ENCODE results near the gene TCF25.
A peak's percentile ranks its signal among the peaks of the same experiment; 100 is the strongest.

The TCF25 gene

DNA sequence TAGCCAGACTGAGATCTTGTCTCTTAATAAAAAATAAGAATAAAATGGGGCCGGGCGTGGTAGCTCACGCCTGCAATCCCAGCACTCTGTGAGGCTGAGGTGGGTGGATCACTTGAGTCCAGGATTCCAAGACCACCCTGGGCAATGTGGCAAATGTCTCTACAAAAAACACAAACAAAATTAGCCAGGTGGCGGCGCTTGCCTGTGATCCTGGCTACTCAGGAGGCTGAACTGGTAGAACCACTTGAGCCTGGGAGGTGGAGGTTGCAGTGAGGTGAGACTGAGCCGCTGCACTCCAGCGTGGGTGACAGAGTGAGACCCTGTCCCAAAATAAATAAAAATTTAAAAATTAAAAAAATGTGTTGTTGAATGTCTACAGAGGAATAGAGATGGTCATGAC lies 72.3 kb downstream of the TCF25 start:
- Mint-ChIP-seq H3K27me3 (peaks cover 23% of the 10 kb centered on the region), H3K4me3 (no peak overlapping the region), H3K36me3 (ENCODE audit: low read depth) (no peaks in the 10 kb centered on the region), H3K9me3 (no peaks in the 10 kb centered on the region), H3K27ac (no peak overlapping the region), H3K4me1 (ENCODE audit: low read depth) (peaks cover 26% of the 10 kb centered on the region)

DNA sequence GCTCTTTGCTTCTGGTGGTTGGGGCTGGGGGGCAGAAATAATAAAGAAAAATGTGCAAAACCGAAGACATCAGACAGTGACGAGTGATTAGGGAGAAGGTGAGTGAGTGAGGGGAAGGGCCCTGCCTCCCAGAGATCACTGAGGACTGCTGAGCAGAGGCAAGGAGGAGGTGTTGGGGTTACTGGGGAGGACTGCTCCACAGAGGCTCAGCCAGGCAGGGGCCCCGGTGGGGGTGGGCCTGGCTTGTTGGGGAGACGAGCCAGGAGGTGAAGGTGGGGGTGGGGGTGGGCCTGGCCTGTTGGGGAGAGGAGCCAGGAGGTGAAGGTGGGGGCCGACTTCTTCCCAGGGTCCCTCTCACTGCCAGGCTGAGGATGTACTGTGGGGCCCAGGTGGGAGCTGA lies 73.1 kb downstream of the TCF25 start:
- Mint-ChIP-seq H3K9me3 (no peaks in the 10 kb centered on the region), H3K4me1 (ENCODE audit: low read depth) (peaks cover 26% of the 10 kb centered on the region), H3K27ac (no peak overlapping the region), H3K4me3 (no peak overlapping the region), H3K27me3 (peaks cover 21% of the 10 kb centered on the region), H3K36me3 (ENCODE audit: low read depth) (no peaks in the 10 kb centered on the region)

- Mint-ChIP-seq H3K27ac (peak overlapping the region; percentile 31), H3K36me3 (ENCODE audit: low read depth) (no peaks in the 10 kb centered on the region), H3K27me3 (peaks cover 13% of the 10 kb centered on the region), H3K9me3 (no peaks in the 10 kb centered on the region), H3K4me1 (ENCODE audit: low read depth) (peaks cover 37% of the 10 kb centered on the region), H3K4me3 (peak overlapping the region; percentile 76)
Measured at GRCh38 chr16:89949121-89949742, 75.8 kb downstream of the TCF25 start.

DNA sequence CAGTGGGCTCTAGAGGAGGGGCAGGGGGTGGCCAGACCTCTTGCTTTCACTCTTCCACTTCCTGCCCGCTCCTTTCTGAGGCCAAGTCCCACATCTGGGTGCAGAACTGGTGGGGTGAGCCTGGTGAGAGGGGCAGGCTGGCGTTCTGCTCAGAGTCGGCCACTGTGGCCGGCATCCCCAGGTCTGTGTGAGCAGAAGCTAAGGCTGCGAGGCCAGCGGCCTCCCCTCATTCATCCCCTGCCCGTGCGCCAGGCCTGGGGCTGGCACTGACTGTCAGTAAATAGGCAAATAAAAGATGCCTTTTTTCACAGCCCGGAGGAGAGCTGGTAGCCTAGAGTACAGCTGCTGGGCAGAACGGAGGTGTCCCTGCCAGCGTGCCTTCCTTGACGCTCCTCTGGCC lies 76.4 kb downstream of the TCF25 start:
- H3K4me3 Mint-ChIP-seq: peak overlapping the region; percentile 76
- no peaks in the 10 kb centered on the region for H3K36me3 Mint-ChIP-seq (ENCODE audit: low read depth)

DNA sequence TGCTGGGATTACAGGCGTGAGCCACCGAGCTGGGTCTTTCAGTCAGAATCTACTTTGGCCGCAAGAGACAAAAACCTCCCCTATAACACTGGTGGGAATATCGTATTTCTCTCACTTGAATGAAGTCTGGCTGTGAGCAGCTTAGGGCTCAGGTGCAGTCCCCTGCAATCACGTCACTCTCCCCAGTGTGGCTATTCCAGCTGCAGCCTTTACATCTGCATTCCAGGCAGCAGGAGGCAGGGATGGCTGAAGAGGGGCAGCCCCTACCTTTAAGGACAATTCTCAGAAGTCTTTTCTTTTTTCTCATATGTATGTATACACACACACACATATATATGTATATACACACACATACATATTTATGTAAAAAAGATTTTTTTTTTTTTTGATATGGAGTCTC lies 78.1 kb downstream of the TCF25 start:
- H3K4me1 Mint-ChIP-seq (ENCODE audit: low read depth): peaks cover 43% of the 10 kb centered on the region
- no peaks in the 10 kb centered on the region for H3K36me3 Mint-ChIP-seq (ENCODE audit: low read depth)
- no peak overlapping the region for H3K4me3 Mint-ChIP-seq
- peaks cover 7% of the 10 kb centered on the region for H3K27me3 Mint-ChIP-seq
- H3K27ac Mint-ChIP-seq: no peak overlapping the region
- H3K9me3 Mint-ChIP-seq: no peaks in the 10 kb centered on the region

More for the DNA sequence above, 76.4 kb downstream of the TCF25 start:
- H3K9me3 Mint-ChIP-seq: no peaks in the 10 kb centered on the region
- H3K4me1 Mint-ChIP-seq (ENCODE audit: low read depth): peaks cover 42% of the 10 kb centered on the region
- H3K27me3 Mint-ChIP-seq: peaks cover 12% of the 10 kb centered on the region
- H3K27ac Mint-ChIP-seq: peak overlapping the region; percentile 31

DNA sequence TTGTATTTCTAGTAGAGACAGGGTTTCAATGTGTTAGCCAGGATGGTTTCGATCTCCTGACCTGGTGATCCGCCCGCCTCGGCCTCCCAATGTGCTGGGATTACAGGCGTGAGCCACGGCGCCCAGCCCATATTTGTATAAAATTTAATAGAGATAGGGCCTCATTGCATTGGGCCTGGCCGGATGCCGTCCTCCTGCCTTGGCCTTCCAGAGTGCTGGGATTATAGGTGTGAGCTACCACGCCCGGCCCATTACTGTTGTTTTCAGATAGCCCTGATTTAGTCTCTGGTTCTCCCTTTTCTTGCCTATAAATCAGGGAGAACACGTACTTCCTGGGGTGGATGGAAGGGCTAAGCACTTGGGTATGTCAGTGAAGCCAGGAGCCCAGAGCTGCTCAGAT lies 78.7 kb downstream of the TCF25 start:
- H3K4me1 Mint-ChIP-seq (ENCODE audit: low read depth): peaks cover 47% of the 10 kb centered on the region
- peaks cover 6% of the 10 kb centered on the region for H3K27me3 Mint-ChIP-seq
- H3K36me3 Mint-ChIP-seq (ENCODE audit: low read depth): no peaks in the 10 kb centered on the region
- H3K4me3 Mint-ChIP-seq: no peak overlapping the region
- H3K9me3 Mint-ChIP-seq: no peaks in the 10 kb centered on the region
- H3K27ac Mint-ChIP-seq: no peak overlapping the region

DNA sequence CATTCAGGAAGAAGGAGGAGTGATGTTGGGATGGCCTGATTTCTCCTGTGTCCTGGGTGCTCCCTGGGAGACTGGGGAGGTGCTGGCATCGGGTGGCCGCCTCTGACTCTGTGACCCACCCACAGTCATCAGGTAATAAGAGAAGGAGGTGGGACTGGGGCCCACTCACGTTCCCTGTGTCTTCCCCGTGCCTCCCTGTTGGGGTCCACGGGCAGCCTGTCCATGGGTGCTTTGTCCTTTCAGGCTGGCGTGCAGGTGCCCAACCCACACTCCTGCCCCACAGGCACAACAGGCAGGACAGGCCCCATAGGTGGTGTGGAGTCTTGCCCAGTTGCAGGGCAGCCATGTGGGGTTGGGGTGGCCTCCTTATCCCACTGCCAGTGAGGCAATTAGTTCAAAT lies 79.2 kb downstream of the TCF25 start:
- Mint-ChIP-seq H3K4me3 (no peak overlapping the region), H3K36me3 (ENCODE audit: low read depth) (no peaks in the 10 kb centered on the region), H3K27ac (no peak overlapping the region), H3K9me3 (no peaks in the 10 kb centered on the region), H3K4me1 (ENCODE audit: low read depth) (peaks cover 42% of the 10 kb centered on the region), H3K27me3 (peaks cover 1% of the 10 kb centered on the region)

DNA sequence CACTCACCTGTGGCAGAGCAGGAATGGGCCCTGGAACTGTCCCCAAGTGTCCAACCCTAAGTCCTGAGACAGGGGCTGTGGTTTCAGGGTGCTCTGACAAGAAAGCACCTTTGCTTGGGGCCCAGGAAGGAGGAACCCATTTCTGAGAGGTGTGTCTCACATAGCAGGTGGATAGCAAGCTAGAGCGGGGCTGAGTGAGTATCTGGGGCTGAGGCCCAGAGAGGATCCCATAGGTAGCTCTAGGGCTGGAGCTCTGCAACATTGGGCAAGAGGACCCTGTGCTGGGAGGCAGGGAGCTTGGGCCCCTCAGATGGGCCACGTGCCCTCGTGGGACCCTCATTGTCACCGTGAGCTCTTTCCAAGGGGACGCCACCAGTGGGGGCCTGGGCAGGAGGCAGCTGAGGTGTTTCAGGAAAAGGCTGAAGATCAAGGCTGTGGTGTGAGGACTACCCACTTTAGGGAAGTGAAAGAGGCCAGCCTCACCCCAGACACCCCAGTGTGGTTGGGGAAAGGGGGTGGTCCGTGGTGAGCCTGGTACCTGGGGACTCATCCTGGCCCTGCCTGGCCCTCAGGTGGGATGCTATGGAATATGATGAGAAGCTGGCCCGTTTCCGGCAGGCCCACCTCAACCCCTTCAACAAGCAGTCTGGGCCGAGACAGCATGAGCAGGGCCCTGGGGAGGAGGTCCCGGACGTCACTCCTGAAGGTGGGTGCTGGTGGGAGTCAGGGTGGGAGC lies 80.4 kb downstream of the TCF25 start:
- H3K4me1 Mint-ChIP-seq (ENCODE audit: low read depth): peaks cover 33% of the 10 kb centered on the region
- H3K27me3 Mint-ChIP-seq: no peaks in the 10 kb centered on the region
- H3K4me3 Mint-ChIP-seq: no peak overlapping the region
- H3K27ac Mint-ChIP-seq: no peak overlapping the region
- H3K36me3 Mint-ChIP-seq (ENCODE audit: low read depth): peaks cover 7% of the 10 kb centered on the region
- H3K9me3 Mint-ChIP-seq: no peaks in the 10 kb centered on the region

GRCh38 chr16:89954462-89954861 lies 81.1 kb downstream of the TCF25 start:
- H3K9me3 Mint-ChIP-seq: no peaks in the 10 kb centered on the region
- H3K4me3 Mint-ChIP-seq: no peak overlapping the region
- no peak overlapping the region for H3K27ac Mint-ChIP-seq
- peaks cover 31% of the 10 kb centered on the region for H3K4me1 Mint-ChIP-seq (ENCODE audit: low read depth)
- H3K36me3 Mint-ChIP-seq (ENCODE audit: low read depth): peaks cover 13% of the 10 kb centered on the region
- H3K27me3 Mint-ChIP-seq: no peaks in the 10 kb centered on the region

GRCh38 chr16:89955001-89955685 lies 81.8 kb downstream of the TCF25 start:
- no peaks in the 10 kb centered on the region for H3K27me3 Mint-ChIP-seq
- peaks cover 26% of the 10 kb centered on the region for H3K4me1 Mint-ChIP-seq (ENCODE audit: low read depth)
- peaks cover 13% of the 10 kb centered on the region for H3K36me3 Mint-ChIP-seq (ENCODE audit: low read depth)
- no peak overlapping the region for H3K27ac Mint-ChIP-seq
- H3K4me3 Mint-ChIP-seq: no peak overlapping the region
- no peaks in the 10 kb centered on the region for H3K9me3 Mint-ChIP-seq

DNA sequence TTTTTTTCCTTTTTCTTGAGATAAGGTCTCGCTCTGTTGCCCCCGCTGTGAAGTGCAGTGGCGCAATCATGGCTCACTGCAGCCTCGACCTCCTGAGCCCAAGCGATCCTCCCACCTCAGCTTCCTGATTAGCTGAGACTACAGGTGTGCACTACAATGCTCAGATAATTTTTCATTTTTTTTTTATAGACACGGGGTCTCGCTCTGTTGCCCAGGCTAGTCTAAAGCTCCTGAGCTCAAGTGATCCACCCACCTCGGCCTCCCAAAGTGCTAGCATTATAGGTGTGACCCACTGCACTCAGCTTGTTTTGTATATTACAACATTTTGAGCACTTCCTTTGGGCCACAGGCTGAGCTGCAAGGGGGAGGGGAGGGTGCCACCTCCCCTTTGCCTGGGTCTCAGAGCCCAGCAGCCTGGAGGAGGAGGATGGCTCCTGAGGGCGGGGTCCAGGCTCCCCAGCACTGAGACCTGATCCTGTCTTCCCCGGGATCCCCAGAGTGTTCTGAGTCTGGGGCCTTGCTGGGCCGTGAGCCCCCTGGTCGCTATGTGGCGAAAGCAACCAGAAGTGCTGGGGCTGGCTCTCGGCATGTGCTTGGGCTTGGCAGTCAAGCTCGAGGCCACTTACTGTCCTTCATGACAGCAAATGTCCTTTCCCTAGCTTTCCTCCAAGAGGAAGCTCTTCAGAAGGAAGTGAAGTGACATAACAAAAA lies 83.3 kb downstream of the TCF25 start:
- no peaks in the 10 kb centered on the region for H3K27me3 Mint-ChIP-seq
- peaks cover 22% of the 10 kb centered on the region for H3K4me1 Mint-ChIP-seq (ENCODE audit: low read depth)
- no peak overlapping the region for H3K4me3 Mint-ChIP-seq
- H3K27ac Mint-ChIP-seq: no peak overlapping the region
- H3K9me3 Mint-ChIP-seq: no peaks in the 10 kb centered on the region
- peaks cover 13% of the 10 kb centered on the region for H3K36me3 Mint-ChIP-seq (ENCODE audit: low read depth)

- Mint-ChIP-seq H3K36me3 (ENCODE audit: low read depth) (peaks cover 13% of the 10 kb centered on the region), H3K9me3 (no peaks in the 10 kb centered on the region), H3K4me1 (ENCODE audit: low read depth) (peaks cover 22% of the 10 kb centered on the region), H3K27ac (no peak overlapping the region), H3K4me3 (no peak overlapping the region), H3K27me3 (no peaks in the 10 kb centered on the region)
Measured at GRCh38 chr16:89957216-89957785, 83.9 kb downstream of the TCF25 start.

- H3K4me1 Mint-ChIP-seq (ENCODE audit: low read depth): peaks cover 20% of the 10 kb centered on the region
- H3K4me3 Mint-ChIP-seq: no peak overlapping the region
- H3K27ac Mint-ChIP-seq: no peak overlapping the region
- H3K36me3 Mint-ChIP-seq (ENCODE audit: low read depth): peaks cover 13% of the 10 kb centered on the region
- no peaks in the 10 kb centered on the region for H3K9me3 Mint-ChIP-seq
- H3K27me3 Mint-ChIP-seq: no peaks in the 10 kb centered on the region
Measured at GRCh38 chr16:89958068-89958467, 84.7 kb downstream of the TCF25 start.

DNA sequence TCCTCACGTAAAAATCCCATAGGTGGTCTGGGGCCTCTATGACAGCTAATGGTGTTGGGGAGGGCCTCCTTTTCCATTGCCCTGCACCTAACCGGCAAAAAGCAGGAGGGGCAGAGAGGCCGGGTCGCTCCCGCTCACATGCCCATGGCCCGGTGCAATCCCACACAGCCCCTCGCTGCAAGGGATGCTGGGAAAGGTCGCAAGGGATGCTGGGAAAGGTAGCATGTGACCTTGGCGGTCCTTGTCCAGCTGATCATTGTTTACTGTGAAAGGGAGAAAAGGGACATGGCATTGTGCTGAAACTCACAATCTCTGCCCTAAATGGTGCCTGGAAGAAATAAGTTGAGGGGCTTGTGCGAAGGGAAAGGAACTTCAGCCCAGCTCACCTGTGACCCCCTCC lies 85.2 kb downstream of the TCF25 start:
- H3K4me3 Mint-ChIP-seq: no peak overlapping the region
- H3K27me3 Mint-ChIP-seq: no peaks in the 10 kb centered on the region
- no peaks in the 10 kb centered on the region for H3K9me3 Mint-ChIP-seq
- peaks cover 14% of the 10 kb centered on the region for H3K4me1 Mint-ChIP-seq (ENCODE audit: low read depth)
- H3K36me3 Mint-ChIP-seq (ENCODE audit: low read depth): peaks cover 13% of the 10 kb centered on the region
- H3K27ac Mint-ChIP-seq: no peak overlapping the region

- no peaks in the 10 kb centered on the region for H3K27me3 Mint-ChIP-seq
- H3K27ac Mint-ChIP-seq: no peak overlapping the region
- H3K4me3 Mint-ChIP-seq: no peak overlapping the region
- H3K4me1 Mint-ChIP-seq (ENCODE audit: low read depth): peaks cover 4% of the 10 kb centered on the region
- H3K36me3 Mint-ChIP-seq (ENCODE audit: low read depth): peaks cover 13% of the 10 kb centered on the region
- H3K9me3 Mint-ChIP-seq: no peaks in the 10 kb centered on the region
Measured at GRCh38 chr16:89960966-89961365, 87.6 kb downstream of the TCF25 start.

Measured in stimulated activated naive CD8-positive, alpha-beta T cell treated with anti-CD3 and anti-CD28 coated beads, Interleukin-15, Interleukin-2, amounts not matched to agents 100 ng/mL and 50 ng/mL, for 24 hours (primary cell).